Measurements from ENCODE around the gene CTSE. TPM values are rescaled to one million over a fixed set of nuclear protein-coding genes. Genes with fewer than 3 reads are reported as not detected.
A peak's percentile ranks its signal among the peaks of the same experiment; 100 is the strongest.

The CTSE gene
- polyA plus RNA-seq, 1 donor (not counting 4 experiments of a cell fraction or from before 2014, with no cell fraction given), result 0.33 TPM

DNA sequence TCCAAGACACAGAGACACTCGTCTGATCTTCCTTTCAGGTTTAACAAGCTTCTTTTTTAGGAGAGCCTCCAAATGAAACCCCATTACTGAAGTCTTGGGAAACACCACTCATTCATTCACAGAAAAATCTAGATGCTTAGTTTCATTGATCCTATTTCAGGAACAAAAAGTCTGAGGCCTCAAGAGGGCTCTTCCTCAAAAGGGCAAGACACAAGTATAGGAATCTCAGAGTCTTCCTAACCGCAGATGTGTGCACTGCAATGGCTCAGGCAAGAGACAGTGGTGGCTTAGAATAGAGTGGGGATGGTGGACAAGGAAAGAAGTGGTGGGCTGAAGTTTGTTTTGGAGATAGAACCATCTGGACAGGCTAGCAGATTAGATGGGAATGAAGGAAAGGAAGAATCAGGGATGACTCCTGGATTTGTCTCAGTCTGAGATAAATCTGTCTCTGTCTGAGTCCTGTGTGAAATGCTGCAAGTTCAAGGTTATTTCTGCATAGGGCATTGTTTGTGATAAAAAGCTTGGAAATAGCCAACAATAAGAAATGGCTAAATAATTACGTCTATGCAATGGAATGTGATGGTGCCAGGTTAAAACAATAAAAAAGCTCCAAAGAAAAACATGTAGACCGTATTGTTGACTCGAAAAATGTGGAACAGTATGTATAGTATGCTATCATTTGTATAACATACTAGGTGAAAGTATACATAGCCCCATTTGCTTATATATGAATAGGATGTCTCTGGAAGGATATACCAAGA, 8.9 kb upstream of the CTSE start:
- no peak overlapping the region for H3K9ac ChIP-seq (ENCODE audit: control insufficient read depth, extremely low read depth, insufficient read depth, low read length)
- dilution Hi-C loops (cut with MboI; ENCODE audit: extremely low pct_ligation_motif_present, low sequenced_read_pairs), result no loop called here
- no peaks in the 10 kb centered on the region for H3K36me3 ChIP-seq (ENCODE audit: control insufficient read depth in 2 of 2, extremely low read depth in 1 of 2, insufficient read depth in 2 of 2, low read length in 2 of 2)
- TF ChIP-seq EZH2 (IDR thresholded peaks at IDR 0.05; ENCODE audit: low read length) (no peak), CTCF (optimal IDR thresholded peaks at IDR 0.05 in 1 of 3, IDR thresholded peaks at IDR 0.05 in 1 of 3, conservative IDR thresholded peaks at IDR 0.05 in 1 of 3; ENCODE audit: extremely low read depth in 1 of 3, insufficient read depth in 2 of 3, low read length in 3 of 3) (no peak)
- no peak overlapping the region for H3K4me2 ChIP-seq (ENCODE audit: control insufficient read depth, extremely low read depth, insufficient read depth, low read depth, low read length)
- no peaks in the 10 kb centered on the region for H3K27me3 ChIP-seq (ENCODE audit: control insufficient read depth, extremely low read depth, insufficient read depth, low read length)
- no peaks in the 10 kb centered on the region for H4K20me1 ChIP-seq (ENCODE audit: control insufficient read depth, extremely low read depth, insufficient read depth, low read length)
- DNase-seq (ENCODE audit: low read depth, low spot score) (no peak), FAIRE-seq (no peak)
- no peaks in the 10 kb centered on the region for H3K9me3 ChIP-seq (ENCODE audit: control insufficient read depth, low read depth, low read length)
- H3K4me3 ChIP-seq (ENCODE audit: control insufficient read depth in 2 of 3, extremely low read depth in 1 of 3, insufficient read depth in 2 of 3, low read depth in 1 of 3, low read length in 3 of 3), result no peak overlapping the region
- H2AFZ ChIP-seq (ENCODE audit: control insufficient read depth, low read length), result no peak overlapping the region
- no peak overlapping the region for H3K27ac ChIP-seq (ENCODE audit: control insufficient read depth, insufficient read depth, low read length)
- H3K79me2 ChIP-seq (ENCODE audit: control insufficient read depth, insufficient read depth, low read length), result no peaks in the 10 kb centered on the region
- peaks cover 21% of the 10 kb centered on the region for H3K4me1 ChIP-seq (ENCODE audit: control insufficient read depth, extremely low read depth, insufficient read depth, low read length)
- no peaks in the 10 kb centered on the region for H3K9me1 ChIP-seq (ENCODE audit: control insufficient read depth, extremely low read depth, insufficient read depth, low read length)

- Histone ChIP-seq H4K20me1 (ENCODE audit: control insufficient read depth, extremely low read depth, insufficient read depth, low read length) (no peaks in the 10 kb centered on the region), H3K9me3 (ENCODE audit: control insufficient read depth, low read depth, low read length) (no peaks in the 10 kb centered on the region), H3K79me2 (ENCODE audit: control insufficient read depth, insufficient read depth, low read length) (no peaks in the 10 kb centered on the region), H3K4me2 (ENCODE audit: control insufficient read depth, extremely low read depth, insufficient read depth, low read depth, low read length) (no peak overlapping the region), H3K27me3 (ENCODE audit: control insufficient read depth, extremely low read depth, insufficient read depth, low read length) (no peaks in the 10 kb centered on the region), H2AFZ (ENCODE audit: control insufficient read depth, low read length) (no peak overlapping the region), H3K27ac (ENCODE audit: control insufficient read depth, insufficient read depth, low read length) (no peak overlapping the region), H3K4me3 (ENCODE audit: control insufficient read depth in 2 of 3, extremely low read depth in 1 of 3, insufficient read depth in 2 of 3, low read depth in 1 of 3, low read length in 3 of 3) (no peak overlapping the region), H3K36me3 (ENCODE audit: control insufficient read depth in 2 of 2, extremely low read depth in 1 of 2, insufficient read depth in 2 of 2, low read length in 2 of 2) (no peaks in the 10 kb centered on the region), H3K9me1 (ENCODE audit: control insufficient read depth, extremely low read depth, insufficient read depth, low read length) (no peaks in the 10 kb centered on the region), H3K4me1 (ENCODE audit: control insufficient read depth, extremely low read depth, insufficient read depth, low read length) (peaks cover 21% of the 10 kb centered on the region), H3K9ac (ENCODE audit: control insufficient read depth, extremely low read depth, insufficient read depth, low read length) (no peak overlapping the region)
- dilution Hi-C loops (cut with MboI; ENCODE audit: extremely low pct_ligation_motif_present, low sequenced_read_pairs), result no loop called here
- FAIRE-seq, result peak; percentile 95
- peak; percentile 76 for DNase-seq (ENCODE audit: low read depth, low spot score)
- TF ChIP-seq EZH2 (IDR thresholded peaks at IDR 0.05; ENCODE audit: low read length), result no peak
- peak; percentile 90 to 98 (median 97) for TF ChIP-seq CTCF (optimal IDR thresholded peaks at IDR 0.05 in 1 of 3, IDR thresholded peaks at IDR 0.05 in 1 of 3, conservative IDR thresholded peaks at IDR 0.05 in 1 of 3; ENCODE audit: extremely low read depth in 1 of 3, insufficient read depth in 2 of 3, low read length in 3 of 3)
Measured at GRCh38 chr1:206030714-206031113, 7.0 kb upstream of the CTSE start.
